ENCODE measurements around the gene HAUS1. TPM values are rescaled to one million over a fixed set of nuclear protein-coding genes. Genes with fewer than 3 reads are reported as not detected.
"Not testable (repeated sequence)": the region's sequence is repeated elsewhere in the genome, so short reads cannot be mapped to it uniquely, and the experiment has no call there.

HAUS1 gene
- total and polyA plus RNA-seq, 4 donors = 23.3 to 48.1 (median 41.7) TPM

GRCh38 chr18:46163091-46163490 is 58.9 kb downstream of the HAUS1 start:
- no peak overlapping the region for H3K27ac ChIP-seq (ENCODE audit: low read depth, low read length)
- no peaks in the 10 kb centered on the region for H3K4me1 ChIP-seq (ENCODE audit: control insufficient read depth, insufficient read depth, low read length)
- H3K27me3 ChIP-seq (ENCODE audit: control insufficient read depth, insufficient read depth, low read length) = no peaks in the 10 kb centered on the region
- no peaks in the 10 kb centered on the region for H3K36me3 ChIP-seq (ENCODE audit: control insufficient read depth, insufficient read depth, low read length)
- WGBS (ENCODE audit: insufficient coverage) = no CpG with 5 or more reads among the region's 3 CpGs
- DNase-seq (ENCODE audit: low read depth in 4 of 6, low spot score in 6 of 6) = no peak
- H3K9me3 ChIP-seq (ENCODE audit: control insufficient read depth, insufficient read depth, low read length) = no peaks in the 10 kb centered on the region
- no peak overlapping the region for H3K4me3 ChIP-seq (ENCODE audit: low read depth, low read length)

DNA sequence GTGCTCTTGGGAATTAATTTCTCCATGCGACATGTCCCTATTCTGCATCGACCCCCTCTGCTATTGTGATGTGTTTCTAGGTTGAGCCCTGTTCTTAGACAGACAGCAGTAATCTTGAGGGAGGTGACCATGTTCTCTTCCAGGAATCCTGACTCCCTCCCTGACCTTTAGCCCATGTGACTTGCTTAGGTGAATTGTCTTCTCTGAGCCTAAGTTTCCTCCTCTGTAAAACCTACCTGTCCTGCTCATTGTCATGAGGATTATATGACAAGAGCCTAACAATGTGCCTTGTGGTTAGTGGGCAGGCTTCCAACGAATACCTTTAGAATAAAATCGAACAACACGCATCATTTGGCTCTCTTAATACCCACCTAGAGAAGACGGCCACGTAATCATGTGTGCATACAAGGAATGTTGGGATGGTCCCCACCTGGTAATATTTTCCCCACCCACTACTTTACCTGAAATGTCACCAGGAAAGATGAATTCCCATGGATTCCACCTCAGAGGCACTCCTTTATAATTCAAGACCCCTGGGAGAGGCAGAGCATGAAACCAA is 59.8 kb downstream of the HAUS1 start:
- H3K27me3 ChIP-seq (ENCODE audit: control insufficient read depth, insufficient read depth, low read length) = no peaks in the 10 kb centered on the region
- 87% methylated on average over 4 of the region's 7 CpGs for WGBS (ENCODE audit: insufficient coverage)

DNA sequence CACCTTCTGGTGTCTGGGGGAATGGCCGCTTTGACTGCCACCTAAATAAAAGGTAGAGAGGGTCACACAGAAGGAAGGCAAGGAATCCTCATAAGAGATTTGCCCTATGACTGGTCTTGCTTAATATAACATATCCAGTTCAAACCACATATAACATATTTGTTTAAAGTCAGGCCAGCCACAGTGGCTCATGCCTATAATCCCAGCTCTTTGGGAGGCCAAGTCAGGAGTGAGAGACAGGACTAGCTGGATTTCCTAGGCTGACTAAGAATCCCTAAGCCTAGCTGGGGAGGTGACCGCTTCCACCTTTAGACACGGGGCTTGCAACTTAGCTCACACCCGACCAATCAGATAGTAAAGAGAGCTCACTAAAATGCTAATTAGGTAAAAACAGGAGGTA is 60.3 kb downstream of the HAUS1 start:
- not testable (repeated sequence) for H3K4me3 ChIP-seq (ENCODE audit: low read depth, low read length); H3K27ac ChIP-seq (ENCODE audit: low read depth, low read length); H3K36me3 ChIP-seq (ENCODE audit: control insufficient read depth, insufficient read depth, low read length); DNase-seq (ENCODE audit: low read depth in 4 of 6, low spot score in 6 of 6); H3K4me1 ChIP-seq (ENCODE audit: control insufficient read depth, insufficient read depth, low read length); H3K9me3 ChIP-seq (ENCODE audit: control insufficient read depth, insufficient read depth, low read length); H3K27me3 ChIP-seq (ENCODE audit: control insufficient read depth, insufficient read depth, low read length)
- WGBS (ENCODE audit: insufficient coverage) = no CpG with 5 or more reads among the region's 4 CpGs

More for the DNA sequence above, 59.8 kb downstream of the HAUS1 start:
- H3K36me3 ChIP-seq (ENCODE audit: control insufficient read depth, insufficient read depth, low read length) = no peaks in the 10 kb centered on the region
- H3K27ac ChIP-seq (ENCODE audit: low read depth, low read length) = no peak overlapping the region
- no peak for DNase-seq (ENCODE audit: low read depth in 4 of 6, low spot score in 6 of 6)
- no peaks in the 10 kb centered on the region for H3K9me3 ChIP-seq (ENCODE audit: control insufficient read depth, insufficient read depth, low read length)
- H3K4me3 ChIP-seq (ENCODE audit: low read depth, low read length) = no peak overlapping the region
- H3K4me1 ChIP-seq (ENCODE audit: control insufficient read depth, insufficient read depth, low read length) = no peaks in the 10 kb centered on the region

DNA sequence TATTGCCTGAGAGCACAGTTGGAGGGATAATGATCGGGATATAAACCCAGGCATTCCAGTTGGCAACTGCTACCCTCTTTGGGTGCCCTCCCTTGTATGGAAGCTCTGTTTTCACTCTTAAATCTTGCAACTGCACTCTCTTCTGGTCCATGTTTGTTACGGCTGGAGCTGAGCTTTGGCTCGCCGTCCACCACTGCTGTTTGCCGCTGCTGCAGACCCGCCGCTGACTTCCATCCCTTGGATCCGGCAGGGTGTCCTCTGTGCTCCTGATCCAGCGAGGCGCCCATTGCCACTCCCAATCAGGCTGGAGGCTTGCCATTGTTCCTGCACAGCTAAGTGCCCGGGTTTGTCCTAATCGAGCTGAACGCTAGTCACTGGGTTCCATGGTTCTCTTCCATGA is 60.7 kb downstream of the HAUS1 start:
- WGBS (ENCODE audit: insufficient coverage) = 94% methylated on average over 13 of the region's 13 CpGs
- H3K9me3 ChIP-seq (ENCODE audit: control insufficient read depth, insufficient read depth, low read length) = no peaks in the 10 kb centered on the region
- no peak for DNase-seq (ENCODE audit: low read depth in 4 of 6, low spot score in 6 of 6)
- H3K27me3 ChIP-seq (ENCODE audit: control insufficient read depth, insufficient read depth, low read length) = no peaks in the 10 kb centered on the region
- no peaks in the 10 kb centered on the region for H3K36me3 ChIP-seq (ENCODE audit: control insufficient read depth, insufficient read depth, low read length)
- no peaks in the 10 kb centered on the region for H3K4me1 ChIP-seq (ENCODE audit: control insufficient read depth, insufficient read depth, low read length)
- no peak overlapping the region for H3K27ac ChIP-seq (ENCODE audit: low read depth, low read length)
- H3K4me3 ChIP-seq (ENCODE audit: low read depth, low read length) = no peak overlapping the region

DNA sequence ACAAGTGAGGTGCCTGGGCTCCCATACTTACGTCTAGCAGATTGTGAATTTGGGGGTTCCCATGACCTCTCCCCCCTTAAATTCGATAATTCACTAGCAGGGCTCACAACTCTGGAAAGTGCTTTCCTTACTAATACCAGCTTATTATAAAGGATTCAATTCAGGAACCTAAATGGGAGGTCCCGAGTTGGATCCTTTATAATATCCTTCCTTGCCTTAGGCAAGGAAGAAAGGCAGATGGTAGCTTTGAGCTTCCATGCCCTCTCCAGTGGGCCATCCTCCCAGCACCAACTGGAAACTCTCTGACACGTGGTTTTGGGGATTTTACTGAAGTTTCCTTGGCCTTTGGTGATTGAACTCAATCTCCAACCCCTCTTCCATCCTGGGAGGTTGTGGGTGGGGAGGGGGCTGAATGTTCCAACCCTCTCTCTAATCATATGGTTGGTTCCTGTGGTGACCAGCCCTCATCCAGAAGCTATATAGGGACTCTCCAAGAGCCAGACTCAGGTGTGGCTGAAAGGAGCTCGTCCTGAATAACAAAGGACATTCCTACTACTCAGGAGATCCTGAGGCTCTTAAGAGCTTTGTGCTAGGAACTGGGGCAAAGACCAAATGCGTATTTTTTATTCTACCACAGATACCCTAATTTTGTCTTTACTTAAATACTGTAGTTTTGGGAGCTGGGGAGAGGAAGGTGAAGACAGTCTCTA is 62.2 kb downstream of the HAUS1 start:
- H3K27me3 ChIP-seq (ENCODE audit: control insufficient read depth, insufficient read depth, low read length) = no peaks in the 10 kb centered on the region
- H3K9me3 ChIP-seq (ENCODE audit: control insufficient read depth, insufficient read depth, low read length) = no peaks in the 10 kb centered on the region
- no peaks in the 10 kb centered on the region for H3K4me1 ChIP-seq (ENCODE audit: control insufficient read depth, insufficient read depth, low read length)
- 100% methylated on average over 1 of the region's 6 CpGs for WGBS (ENCODE audit: insufficient coverage)
- no peaks in the 10 kb centered on the region for H3K36me3 ChIP-seq (ENCODE audit: control insufficient read depth, insufficient read depth, low read length)
- no peak overlapping the region for H3K4me3 ChIP-seq (ENCODE audit: low read depth, low read length)
- H3K27ac ChIP-seq (ENCODE audit: low read depth, low read length) = no peak overlapping the region
- no peak for DNase-seq (ENCODE audit: low read depth in 4 of 6, low spot score in 6 of 6)

GRCh38 chr18:46167971-46168370 is 63.8 kb downstream of the HAUS1 start:
- no peak for DNase-seq (ENCODE audit: low read depth in 4 of 6, low spot score in 6 of 6)
- H3K9me3 ChIP-seq (ENCODE audit: control insufficient read depth, insufficient read depth, low read length) = no peaks in the 10 kb centered on the region
- H3K27me3 ChIP-seq (ENCODE audit: control insufficient read depth, insufficient read depth, low read length) = no peaks in the 10 kb centered on the region
- no peaks in the 10 kb centered on the region for H3K36me3 ChIP-seq (ENCODE audit: control insufficient read depth, insufficient read depth, low read length)
- peaks cover under 1% of the 10 kb centered on the region for H3K4me1 ChIP-seq (ENCODE audit: control insufficient read depth, insufficient read depth, low read length)
- H3K27ac ChIP-seq (ENCODE audit: low read depth, low read length) = no peak overlapping the region
- H3K4me3 ChIP-seq (ENCODE audit: low read depth, low read length) = no peak overlapping the region
- WGBS (ENCODE audit: insufficient coverage) = 78% methylated on average over 6 of the region's 9 CpGs

DNA sequence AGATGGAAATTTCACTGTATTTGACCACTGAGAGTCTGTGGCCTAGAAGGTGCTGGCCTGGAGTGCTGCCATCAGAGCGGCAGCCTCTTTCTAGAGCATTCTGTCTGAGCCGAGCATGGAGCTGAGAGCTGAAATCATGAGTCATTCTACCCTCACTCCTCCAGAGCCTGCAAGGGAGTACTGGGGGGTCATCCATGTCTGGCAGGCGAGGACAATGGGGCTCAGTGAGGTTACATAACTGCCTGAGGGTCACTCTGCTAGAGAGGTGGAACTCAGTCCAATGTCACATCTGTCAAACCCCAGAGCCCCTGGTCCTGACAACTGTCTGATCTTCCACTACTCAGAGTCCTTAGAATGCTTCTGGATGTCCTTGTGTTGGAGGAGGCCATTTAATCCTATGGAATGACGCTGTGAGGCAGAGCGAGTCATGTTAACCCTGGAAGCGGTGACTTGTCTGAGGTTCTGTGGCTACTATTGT is 65.3 kb downstream of the HAUS1 start:
- peaks cover 2% of the 10 kb centered on the region for H3K36me3 ChIP-seq (ENCODE audit: control insufficient read depth, insufficient read depth, low read length)
- no peaks in the 10 kb centered on the region for H3K27me3 ChIP-seq (ENCODE audit: control insufficient read depth, insufficient read depth, low read length)
- H3K4me1 ChIP-seq (ENCODE audit: control insufficient read depth, insufficient read depth, low read length) = peaks cover 6% of the 10 kb centered on the region
- DNase-seq (ENCODE audit: low read depth in 4 of 6, low spot score in 6 of 6) = no peak
- no peaks in the 10 kb centered on the region for H3K9me3 ChIP-seq (ENCODE audit: control insufficient read depth, insufficient read depth, low read length)
- no peak overlapping the region for H3K4me3 ChIP-seq (ENCODE audit: low read depth, low read length)
- 88% methylated on average over 5 of the region's 6 CpGs for WGBS (ENCODE audit: insufficient coverage)
- H3K27ac ChIP-seq (ENCODE audit: low read depth, low read length) = no peak overlapping the region

DNA sequence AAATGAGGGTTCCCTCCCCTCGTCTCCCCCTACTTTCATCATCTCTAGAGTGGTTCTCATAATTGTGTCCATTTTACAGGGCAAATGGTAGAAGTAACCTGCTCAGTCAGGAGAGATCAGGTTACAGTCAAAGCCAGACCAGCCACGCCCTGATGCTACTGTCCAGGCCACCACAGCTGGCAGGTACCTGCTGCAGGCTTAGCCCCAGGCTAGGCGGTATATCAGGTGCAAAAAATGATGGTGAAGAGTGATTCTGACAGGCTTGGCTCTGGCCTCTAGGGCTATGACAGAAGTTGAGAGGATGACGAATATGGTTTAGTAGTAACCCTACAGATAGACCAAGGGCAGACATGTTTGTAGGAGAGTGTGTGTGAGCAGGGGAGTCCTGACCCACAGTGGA is 67.1 kb downstream of the HAUS1 start:
- Histone ChIP-seq H3K4me3 (ENCODE audit: low read depth, low read length) (no peak overlapping the region), H3K27ac (ENCODE audit: low read depth, low read length) (no peak overlapping the region), H3K4me1 (ENCODE audit: control insufficient read depth, insufficient read depth, low read length) (peaks cover 10% of the 10 kb centered on the region), H3K9me3 (ENCODE audit: control insufficient read depth, insufficient read depth, low read length) (no peaks in the 10 kb centered on the region), H3K36me3 (ENCODE audit: control insufficient read depth, insufficient read depth, low read length) (peaks cover 4% of the 10 kb centered on the region), H3K27me3 (ENCODE audit: control insufficient read depth, insufficient read depth, low read length) (no peaks in the 10 kb centered on the region)
- WGBS (ENCODE audit: insufficient coverage) = 96% methylated on average over 3 of the region's 4 CpGs
- DNase-seq (ENCODE audit: low read depth in 4 of 6, low spot score in 6 of 6) = no peak

- 0% methylated on average over 95 of the region's 95 CpGs for WGBS (ENCODE audit: insufficient coverage)
Observed at GRCh38 chr18:46173393-46174341, 69.5 kb downstream of the HAUS1 start.

More at GRCh38 chr18:46173393-46174341, 69.5 kb downstream of the HAUS1 start:
- DNase-seq (ENCODE audit: low read depth in 4 of 6, low spot score in 6 of 6) = peak; percentile 80 to 98 (median 90)
- peaks cover 13% of the 10 kb centered on the region for H3K4me1 ChIP-seq (ENCODE audit: control insufficient read depth, insufficient read depth, low read length)
- peak overlapping the region; percentile 83 for H3K4me3 ChIP-seq (ENCODE audit: low read depth, low read length)
- peaks cover 4% of the 10 kb centered on the region for H3K36me3 ChIP-seq (ENCODE audit: control insufficient read depth, insufficient read depth, low read length)
- H3K9me3 ChIP-seq (ENCODE audit: control insufficient read depth, insufficient read depth, low read length) = no peaks in the 10 kb centered on the region
- H3K27me3 ChIP-seq (ENCODE audit: control insufficient read depth, insufficient read depth, low read length) = no peaks in the 10 kb centered on the region
- peak overlapping the region; percentile 96 for H3K27ac ChIP-seq (ENCODE audit: low read depth, low read length)
